GM18508 (cell line): ENCODE measurements around the gene SNX32.

ENCODE experiments used
- ATAC-seq: cut with Tn5 transposase; IDR thresholded peaks from one replicate; pipeline ENCODE4 v1.9.1; 2021; ENCODE audit warnings: moderate number of reproducible peaks; ENCODE audit not compliant: insufficient read depth, unreplicated experiment

Gene SNX32

GRCh38 chr11:65833297-65834030 is at the start of gene SNX32:
TSS of gene SNX32 (plus strand) at chr11:65833963. CDS start at chr11:65834066, 103 bp downstream.
- ATAC-seq, result no peak

GRCh38 chr11:65785319-65786007 is 48.3 kb upstream of the SNX32 start:
- ATAC-seq, result no peak

- ATAC-seq, result no peak
These were observed 47.6 kb upstream of the SNX32 start for GRCh38 chr11:65786008-65786785.

GRCh38 chr11:65786786-65787636 is 46.8 kb upstream of the SNX32 start, which contains the start of gene OVOL1:
TSS of gene OVOL1 (plus strand) at chr11:65787063. CDS start at chr11:65787374, 311 bp downstream.
- ATAC-seq, result no peak

GRCh38 chr11:65787649-65788622 is 45.8 kb upstream of the SNX32 start:
- ATAC-seq, result no peak

- ATAC-seq, result no peak
These were observed 44.9 kb upstream of the SNX32 start for GRCh38 chr11:65788821-65789220.

GRCh38 chr11:65789230-65790103 is 44.3 kb upstream of the SNX32 start:
- no peak for ATAC-seq

- ATAC-seq, result no peak
These were observed 43.5 kb upstream of the SNX32 start for GRCh38 chr11:65790104-65790901.

- ATAC-seq, result no peak
These were observed 42.7 kb upstream of the SNX32 start for GRCh38 chr11:65790902-65791650.

GRCh38 chr11:65791719-65792213 is 42.0 kb upstream of the SNX32 start:
- ATAC-seq, result no peak

- no peak for ATAC-seq
These were observed 41.3 kb upstream of the SNX32 start for GRCh38 chr11:65792456-65792855.

GRCh38 chr11:65793144-65793581 is 40.6 kb upstream of the SNX32 start:
- ATAC-seq, result no peak

GRCh38 chr11:65793625-65794400 is 40.0 kb upstream of the SNX32 start:
- no peak for ATAC-seq

GRCh38 chr11:65794570-65795510 is 38.9 kb upstream of the SNX32 start:
- no peak for ATAC-seq
